Stimulated activated CD4-positive, alpha-beta T cell treated with anti-CD3 and anti-CD28 coated beads, Interleukin-1b, Interleukin-23, amount 100 ng/mL, for 48 hours (primary cell): ENCODE measurements around the gene KCTD17.

Experiments
- DNase-seq: peaks from one replicate; pipeline ENCODE4 v3.0.0-alpha.2; 2020

KCTD17 gene

DNA sequence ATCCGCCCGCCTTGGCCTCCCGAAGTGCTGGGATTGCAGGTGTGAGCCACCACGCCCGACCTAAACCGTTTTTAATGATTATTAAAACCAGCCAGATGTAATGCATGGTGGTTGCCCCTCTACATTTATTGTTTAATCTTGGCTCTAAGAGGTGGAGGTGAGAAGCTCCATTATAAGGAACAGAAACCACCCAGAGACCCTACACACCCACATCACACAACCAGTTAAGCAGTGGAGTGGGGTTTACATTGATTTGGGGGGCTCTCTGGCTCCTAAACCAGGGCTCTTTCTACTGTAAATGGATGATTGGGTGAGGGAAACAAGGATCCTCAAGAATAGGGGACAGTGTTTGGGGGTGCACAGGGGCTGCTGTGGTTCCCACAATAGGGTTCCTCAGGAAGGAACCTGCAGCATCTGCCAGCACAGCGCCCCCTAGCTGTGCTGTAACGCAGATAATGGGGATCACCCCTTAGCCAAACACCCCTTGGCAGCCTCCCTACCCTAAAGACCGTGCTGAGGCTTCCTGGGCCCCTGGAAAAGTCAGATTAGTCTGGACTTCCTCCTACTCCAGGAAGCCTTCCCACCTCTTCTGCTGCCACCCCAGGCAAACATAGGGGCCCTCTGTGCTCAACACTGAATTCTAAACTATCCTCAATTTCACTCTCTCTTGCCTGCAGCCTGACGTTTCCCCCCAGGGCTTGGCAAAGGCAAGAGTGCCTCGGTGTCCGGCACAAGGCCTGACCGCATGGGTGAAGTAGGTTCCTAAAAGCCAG lies 29.6 kb upstream of the KCTD17 start:
- DNase-seq = peak; percentile 44

DNA sequence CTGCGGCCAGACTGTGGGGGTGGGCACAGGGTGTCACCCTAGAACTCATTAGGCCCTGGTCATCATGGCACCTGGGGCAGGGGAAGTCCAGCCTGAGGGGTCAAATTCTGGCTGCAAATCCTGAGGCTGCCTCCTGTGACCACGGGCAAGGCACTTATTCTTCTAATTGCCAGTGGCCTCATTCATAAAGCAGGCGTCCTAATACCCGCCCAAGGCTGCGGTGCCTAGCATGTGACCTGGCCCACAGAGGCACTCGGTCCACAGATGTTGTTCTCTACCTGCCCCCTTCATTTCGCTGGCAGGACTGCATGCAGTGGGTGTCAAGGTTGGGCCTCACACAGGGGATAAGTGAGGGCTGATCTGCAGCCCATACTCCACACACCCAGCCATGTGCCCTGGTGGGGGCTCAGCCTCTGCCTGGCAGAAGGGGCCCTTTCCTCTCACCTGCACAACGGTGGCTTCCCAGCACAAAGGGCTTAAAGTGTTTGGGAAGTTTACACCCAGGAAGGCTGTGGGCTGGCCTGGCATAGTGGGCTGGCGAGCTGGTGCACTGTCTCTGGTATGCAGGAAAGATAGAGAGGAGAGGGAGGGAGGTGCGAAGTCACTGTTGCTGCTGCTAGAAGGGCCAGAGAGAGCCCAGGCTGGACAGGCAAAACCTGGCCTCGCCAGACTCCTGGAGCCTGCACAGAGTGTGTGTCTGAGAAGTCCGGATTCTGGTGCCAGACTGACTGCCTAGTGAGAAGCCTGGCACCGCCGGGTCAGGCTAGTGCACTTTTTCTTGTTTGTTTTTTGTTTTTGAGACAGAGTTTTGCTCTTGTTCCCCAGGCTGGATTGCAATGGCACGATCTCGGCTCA lies 28.8 kb upstream of the KCTD17 start:
- no peak for DNase-seq

- no peak for DNase-seq
Observed at GRCh38 chr22:37023743-37024338, 27.7 kb upstream of the KCTD17 start.

- no peak for DNase-seq
Observed at GRCh38 chr22:37024339-37025157, 27.0 kb upstream of the KCTD17 start.

- no peak for DNase-seq
Observed at GRCh38 chr22:37025500-37026070, 26.0 kb upstream of the KCTD17 start.

- DNase-seq = no peak
Observed at GRCh38 chr22:37026325-37026724, 25.2 kb upstream of the KCTD17 start.

GRCh38 chr22:37027556-37027955 lies 24.0 kb upstream of the KCTD17 start:
- DNase-seq = no peak

DNA sequence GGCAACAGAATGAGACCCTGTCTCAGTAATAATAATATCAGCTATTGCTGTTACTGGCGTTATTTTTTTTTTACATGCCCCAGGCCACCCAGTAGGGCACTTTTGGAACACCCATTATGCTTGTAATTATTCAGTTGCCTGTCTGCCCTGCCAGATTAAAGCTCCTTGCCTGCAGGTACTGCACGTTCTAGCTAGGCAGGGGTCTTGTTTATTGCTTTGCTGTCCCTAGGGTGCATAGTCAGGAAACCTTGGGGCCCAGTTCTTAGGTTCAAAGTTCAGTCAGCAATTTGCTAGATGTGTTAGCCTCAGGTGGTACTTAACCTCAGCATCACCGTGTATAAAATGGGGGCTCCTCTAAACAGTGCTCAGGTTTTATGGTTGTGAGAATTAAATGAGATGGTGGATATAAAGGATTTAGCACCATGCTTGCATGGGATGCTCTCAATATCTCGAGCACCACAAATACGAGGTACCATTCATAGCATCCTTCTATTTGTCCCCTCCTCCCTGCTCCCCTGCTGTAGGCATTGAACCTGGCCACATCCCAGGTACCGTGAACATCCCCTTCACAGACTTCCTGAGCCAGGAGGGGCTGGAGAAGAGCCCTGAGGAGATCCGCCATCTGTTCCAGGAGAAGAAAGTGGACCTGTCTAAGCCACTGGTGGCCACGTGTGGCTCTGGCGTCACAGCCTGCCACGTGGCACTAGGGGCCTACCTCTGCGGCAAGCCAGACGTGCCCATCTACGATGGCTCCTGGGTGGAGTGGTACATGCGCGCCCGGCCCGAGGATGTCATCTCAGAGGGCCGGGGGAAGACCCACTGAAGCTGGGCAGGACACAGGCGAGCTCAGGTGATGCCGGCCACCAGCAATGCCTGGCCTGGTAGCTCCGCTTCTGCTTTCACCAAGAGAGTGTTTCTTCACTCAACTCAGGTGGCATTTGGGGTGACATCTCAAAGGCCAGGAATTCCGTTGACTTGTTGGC lies 22.6 kb upstream of the KCTD17 start:
- no peak for DNase-seq

DNA sequence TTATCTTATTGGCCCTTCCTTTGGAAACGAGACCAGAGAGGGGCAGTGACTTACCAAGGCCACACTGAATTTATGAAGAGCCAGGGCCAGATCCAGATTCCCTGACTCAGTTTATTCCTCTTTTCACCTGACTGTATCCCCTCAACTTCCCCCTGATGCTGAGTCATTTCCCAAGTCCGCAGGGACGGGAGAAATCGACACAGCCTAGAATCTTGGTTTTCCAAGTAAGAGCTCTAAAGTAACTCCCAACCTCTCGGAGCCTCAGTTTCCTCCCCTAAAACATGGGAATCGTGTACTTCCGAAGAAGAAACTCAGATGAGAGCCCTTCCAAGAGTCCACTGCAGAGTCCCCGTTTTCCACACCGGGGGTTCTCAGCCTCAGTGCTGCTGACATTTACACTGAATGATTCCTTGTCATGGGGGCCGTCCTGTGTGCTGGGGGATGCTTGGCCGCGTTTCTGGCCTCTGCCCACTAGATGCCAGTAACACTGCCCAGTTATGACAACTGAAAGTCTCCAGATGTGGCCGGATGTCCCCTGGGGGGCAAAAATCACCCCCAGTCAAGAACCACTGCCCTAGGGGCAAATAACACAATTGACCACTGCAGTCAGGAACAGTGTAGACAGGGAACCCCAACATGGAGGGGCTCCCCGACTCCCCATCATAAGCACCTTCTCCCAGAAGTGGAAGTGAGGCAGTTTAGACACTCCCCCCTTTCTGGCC lies 20.8 kb upstream of the KCTD17 start:
- no peak for DNase-seq

GRCh38 chr22:37032134-37032534 lies 19.4 kb upstream of the KCTD17 start:
- no peak for DNase-seq

DNA sequence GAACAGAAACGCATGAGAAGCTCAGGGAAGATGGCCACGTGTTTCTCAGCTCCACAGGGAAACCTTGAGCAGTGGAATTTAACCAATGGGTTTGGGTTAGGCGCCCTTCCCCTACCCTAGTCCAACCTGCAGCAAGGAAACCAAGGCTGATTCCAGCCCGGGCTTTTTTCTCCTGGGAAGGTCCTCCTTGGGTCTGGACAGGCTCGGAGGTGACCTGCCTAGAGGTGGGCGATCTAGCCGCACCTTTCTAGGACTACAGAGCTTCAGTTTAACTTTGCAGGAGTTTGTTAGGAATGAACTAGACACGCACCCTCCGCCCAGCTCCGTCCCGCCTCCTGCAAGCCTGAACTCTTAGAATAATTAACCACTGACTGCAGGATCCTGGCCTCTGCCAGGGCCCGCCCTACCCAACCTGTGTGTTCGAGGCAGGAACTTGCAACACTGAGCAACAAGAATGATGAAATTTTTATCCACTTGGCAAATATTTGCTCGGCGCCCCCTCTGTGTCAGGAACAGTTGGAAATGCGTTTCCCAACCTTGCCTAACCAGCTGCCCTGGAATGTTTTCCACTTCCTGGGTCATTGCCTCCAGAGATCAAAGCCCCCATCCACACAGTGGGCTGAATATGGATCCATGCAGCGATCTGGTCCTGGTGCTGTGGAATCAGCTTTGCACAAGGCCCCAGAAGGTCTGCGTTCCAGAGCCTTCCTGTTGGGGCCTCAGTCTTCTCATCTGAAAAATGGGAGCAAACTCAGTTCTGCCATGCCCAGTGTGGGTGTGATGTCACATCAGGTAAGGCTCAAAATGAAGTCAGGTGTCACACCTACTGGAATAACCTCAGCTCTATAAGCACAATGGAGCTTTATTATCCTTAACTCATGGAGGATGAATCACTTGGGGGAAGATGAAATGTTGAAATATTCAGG lies 18.7 kb upstream of the KCTD17 start:
- no peak for DNase-seq

DNA sequence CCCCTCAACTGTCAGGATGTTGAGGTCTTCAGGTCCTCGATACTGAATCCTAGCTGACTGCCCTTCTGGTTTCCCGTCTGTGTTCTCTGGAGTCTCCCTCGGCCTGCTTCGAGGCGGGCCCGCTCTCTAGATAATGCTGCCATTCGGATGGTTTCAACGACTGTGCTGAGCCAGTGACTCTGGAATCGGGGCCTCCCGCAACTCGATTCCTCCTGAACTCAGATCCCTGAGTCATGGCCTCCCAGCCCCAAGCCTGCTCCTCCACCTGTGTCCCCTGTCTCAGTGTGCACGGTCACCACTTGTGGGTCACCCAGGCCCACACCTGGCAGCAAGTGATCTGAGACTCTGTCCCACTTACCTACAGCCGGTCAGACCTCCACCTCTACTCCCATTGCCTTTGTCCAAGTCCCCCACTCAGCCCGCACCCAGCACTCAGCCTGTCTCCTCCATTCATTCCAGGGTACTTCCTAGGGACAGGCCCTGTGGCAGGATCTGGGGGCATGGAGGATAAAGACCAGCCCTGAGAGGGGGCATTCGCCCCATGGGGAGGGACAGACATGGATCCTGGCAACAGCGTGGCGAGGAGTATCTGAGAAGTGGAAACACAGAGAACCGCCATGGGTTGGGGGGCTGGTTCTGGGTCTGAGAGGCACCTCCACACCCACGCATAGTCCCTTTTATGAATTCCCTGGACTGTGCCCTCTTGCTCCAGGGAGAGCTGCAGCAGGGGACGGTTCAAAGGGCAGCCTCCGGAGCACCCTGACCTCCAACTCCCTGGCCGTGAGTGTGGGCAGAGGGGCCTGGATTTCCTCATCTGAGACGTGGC lies 17.7 kb upstream of the KCTD17 start:
- no peak for DNase-seq

GRCh38 chr22:37036655-37037377 lies 14.7 kb upstream of the KCTD17 start:
- no peak for DNase-seq

DNA sequence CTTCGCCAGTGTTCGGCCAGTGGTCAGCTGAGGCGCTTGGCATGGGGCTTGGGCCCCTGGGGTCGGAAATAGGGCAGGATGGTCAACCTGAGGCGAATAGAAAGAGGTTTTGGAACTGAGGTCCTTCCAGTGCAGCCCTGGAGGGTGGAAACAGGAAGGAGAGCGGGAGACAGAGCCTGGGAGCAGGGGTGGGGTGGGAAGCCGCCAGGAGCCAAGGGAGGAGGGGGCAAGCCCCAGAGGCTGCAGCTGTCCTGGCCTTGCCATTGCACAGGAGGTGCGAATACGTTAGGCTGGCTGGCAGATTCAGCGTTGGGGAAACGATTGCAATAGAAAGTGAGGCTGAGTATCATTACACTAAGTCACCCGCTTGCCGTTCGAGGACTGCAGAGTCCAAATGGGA lies 13.9 kb upstream of the KCTD17 start:
- DNase-seq = no peak

- DNase-seq = no peak
Observed at GRCh38 chr22:37039466-37039865, 12.1 kb upstream of the KCTD17 start.

- DNase-seq = no peak
Observed at GRCh38 chr22:37043209-37043827, 8.2 kb upstream of the KCTD17 start.

DNA sequence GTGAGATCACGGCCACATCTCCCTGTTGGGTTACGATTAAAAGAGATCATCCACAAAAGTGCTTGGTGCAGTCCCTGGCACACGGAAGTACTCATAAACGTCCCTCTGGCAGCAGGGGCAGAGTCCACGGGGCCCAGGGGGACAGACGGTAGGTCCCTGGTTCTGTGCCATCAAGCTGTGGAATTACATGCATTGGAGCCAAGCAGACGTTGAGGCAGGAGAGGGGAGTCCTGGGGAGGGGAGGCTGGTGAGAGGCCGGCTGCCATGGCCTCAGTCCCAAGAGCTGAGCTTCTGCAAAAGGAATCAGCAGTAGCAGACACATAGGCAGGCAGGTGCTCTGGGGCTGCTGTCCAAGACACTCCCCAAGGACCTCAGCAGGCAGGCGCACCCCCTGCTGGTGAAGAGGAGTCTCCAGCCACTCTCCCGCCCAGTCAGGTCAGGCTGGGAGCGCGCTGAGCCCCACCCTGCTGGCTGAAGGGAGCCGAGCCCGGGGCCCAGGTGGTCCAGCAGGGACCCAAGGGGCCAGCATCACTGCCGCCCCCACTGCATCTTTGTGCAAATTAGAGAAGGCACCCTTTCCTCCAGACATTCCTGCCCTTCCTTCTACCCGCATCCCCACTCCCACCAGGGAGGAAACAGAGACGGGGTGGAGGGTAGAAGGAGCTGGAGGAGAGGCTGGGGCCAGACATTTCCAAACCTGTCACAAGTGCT lies 7.6 kb upstream of the KCTD17 start:
- peak; percentile 60 for DNase-seq
